HEK293 (cell line): ENCODE data around the gene CCDC40.

Experiments
- CTCF ChIA-PET: fragments of 350-600 bp; formaldehyde crosslinking; extraction: SDS; loops from one replicate; lab custom pipeline; 2021; ENCODE audit warnings: antibody characterized with exemption; lab: Yijun Ruan, JAX
- POLR2A ChIA-PET: fragments of 300-600 bp; formaldehyde crosslinking; extraction: SDS; loops from one replicate; lab custom pipeline; 2020; ENCODE audit warnings: antibody characterized with exemption, inconsistent platforms; lab: Yijun Ruan, JAX
- H3K27ac ChIP-seq: fragments of 200-500 bp; sonication (Bioruptor generic); 2 replicates; pipeline ENCODE4 v1.5.1; 2014; ENCODE audit warnings: low read depth, low read length, control low read depth, inconsistent platforms; ENCODE audit errors: extremely low read depth
- H3K36me3 ChIP-seq, 2 experiments: fragments of 200-500 bp in 1 of 2; sonication (Bioruptor generic) in 1 of 2; 1 replicate in 1 of 2; 2 replicates in 1 of 2; pipeline ENCODE4 v1.5.1; 2014 to 2017; ENCODE audit warnings: inconsistent platforms in 2 of 2, low read length in 2 of 2; ENCODE audit not compliant: control insufficient read depth in 2 of 2, insufficient read depth in 1 of 2
- H3K4me1 ChIP-seq: fragments of 200-500 bp; sonication (Bioruptor generic); 2 replicates; pipeline ENCODE4 v1.5.1; 2014; ENCODE audit warnings: mild to moderate bottlenecking, low read length, inconsistent platforms; ENCODE audit not compliant: control insufficient read depth, insufficient read depth
- H3K4me3 ChIP-seq: 2 replicates; pipeline ENCODE4 v1.5.1; 2011; ENCODE audit warnings: low read depth, mild to moderate bottlenecking, control low read depth, low read length, moderate library complexity
- H3K9me3 ChIP-seq: fragments of 200-500 bp; sonication (Bioruptor generic); 2 replicates; pipeline ENCODE4 v1.5.1; 2014; ENCODE audit warnings: low read depth, low read length, inconsistent platforms; ENCODE audit not compliant: control insufficient read depth, insufficient read depth
- ATF2 ChIP-seq: fragments of 450-650 bp; formaldehyde crosslinking; IDR thresholded peaks from 2 replicates; pipeline ENCODE4 v1.5.1; 2016; ENCODE audit warnings: missing biosample characterization, missing genetic modification characterization, low read depth
- GLIS1 ChIP-seq: fragments of 450-650 bp; formaldehyde crosslinking; IDR thresholded peaks from 2 replicates; pipeline ENCODE4 v1.5.1; 2016; ENCODE audit warnings: missing biosample characterization, missing genetic modification characterization
- KLF1 ChIP-seq: fragments of 450-650 bp; formaldehyde crosslinking; IDR thresholded peaks from 2 replicates; pipeline ENCODE4 v1.5.1; 2016; ENCODE audit warnings: missing biosample characterization, missing genetic modification characterization
- MEIS1 ChIP-seq: sonication (generic); formaldehyde crosslinking; IDR thresholded peaks from 2 replicates; pipeline ENCODE4 v1.8.1; 2022; ENCODE audit warnings: missing genetic modification reagents, mild to moderate bottlenecking, borderline replicate concordance
- PBX3 ChIP-seq: sonication (generic); formaldehyde crosslinking; IDR thresholded peaks from 2 replicates; pipeline ENCODE4 v1.8.1; 2022; ENCODE audit warnings: mild to moderate bottlenecking, moderate library complexity, missing genetic modification reagents
- PRDM1 ChIP-seq: fragments of 450-650 bp; formaldehyde crosslinking; IDR thresholded peaks from 2 replicates; pipeline ENCODE4; 2016; ENCODE audit warnings: missing biosample characterization, missing genetic modification characterization
- ZBTB1 ChIP-seq: fragments of 450-650 bp; formaldehyde crosslinking; IDR thresholded peaks from 2 replicates; pipeline ENCODE4 v1.5.1; 2016; ENCODE audit warnings: missing biosample characterization, missing genetic modification characterization
- ZFP3 ChIP-seq: fragments of 450-650 bp; formaldehyde crosslinking; IDR thresholded peaks from 2 replicates; pipeline ENCODE4 v1.5.1; 2016; ENCODE audit warnings: low read depth, missing biosample characterization, missing genetic modification characterization
- ZNF10 ChIP-seq: fragments of 450-650 bp; formaldehyde crosslinking; IDR thresholded peaks from 2 replicates; pipeline ENCODE4 v1.5.1; 2017; ENCODE audit warnings: missing biosample characterization, missing genetic modification characterization
- ZNF114 ChIP-seq: fragments of 450-650 bp; formaldehyde crosslinking; IDR thresholded peaks from 2 replicates; pipeline ENCODE4 v1.5.0; 2017; ENCODE audit warnings: missing biosample characterization, missing genetic modification characterization
- ZNF133 ChIP-seq: fragments of 450-650 bp; formaldehyde crosslinking; IDR thresholded peaks from 2 replicates; pipeline ENCODE4 v1.5.1; 2016; ENCODE audit warnings: missing biosample characterization, missing genetic modification characterization
- ZNF157 ChIP-seq: fragments of 450-650 bp; formaldehyde crosslinking; IDR thresholded peaks from 2 replicates; pipeline ENCODE4 v1.5.1; 2016; ENCODE audit warnings: missing biosample characterization, missing genetic modification characterization
- ZNF274 ChIP-seq, 2 experiments: fragments of 200-500 bp in 1 of 2; fragments of 450-650 bp in 1 of 2; sonication (Bioruptor generic) in 1 of 2; formaldehyde crosslinking in 1 of 2; IDR thresholded peaks; 2 replicates each; pipeline versions ENCODE4 v1.5.1 to v1.6.1; 2014 to 2016; ENCODE audit warnings: borderline replicate concordance in 1 of 2, inconsistent platforms in 1 of 2, low read length in 1 of 2, missing biosample characterization in 1 of 2, missing genetic modification characterization in 1 of 2
- ZNF529 ChIP-seq: fragments of 450-650 bp; formaldehyde crosslinking; IDR thresholded peaks from 2 replicates; pipeline ENCODE4 v1.5.1; 2017; ENCODE audit warnings: missing genetic modification characterization, missing biosample characterization; ENCODE audit not compliant: insufficient replicate concordance
- ZNF843 ChIP-seq: fragments of 450-650 bp; formaldehyde crosslinking; IDR thresholded peaks from 2 replicates; pipeline ENCODE4 v1.5.1; 2016; ENCODE audit warnings: missing biosample characterization, missing genetic modification characterization

The CCDC40 gene

DNA sequence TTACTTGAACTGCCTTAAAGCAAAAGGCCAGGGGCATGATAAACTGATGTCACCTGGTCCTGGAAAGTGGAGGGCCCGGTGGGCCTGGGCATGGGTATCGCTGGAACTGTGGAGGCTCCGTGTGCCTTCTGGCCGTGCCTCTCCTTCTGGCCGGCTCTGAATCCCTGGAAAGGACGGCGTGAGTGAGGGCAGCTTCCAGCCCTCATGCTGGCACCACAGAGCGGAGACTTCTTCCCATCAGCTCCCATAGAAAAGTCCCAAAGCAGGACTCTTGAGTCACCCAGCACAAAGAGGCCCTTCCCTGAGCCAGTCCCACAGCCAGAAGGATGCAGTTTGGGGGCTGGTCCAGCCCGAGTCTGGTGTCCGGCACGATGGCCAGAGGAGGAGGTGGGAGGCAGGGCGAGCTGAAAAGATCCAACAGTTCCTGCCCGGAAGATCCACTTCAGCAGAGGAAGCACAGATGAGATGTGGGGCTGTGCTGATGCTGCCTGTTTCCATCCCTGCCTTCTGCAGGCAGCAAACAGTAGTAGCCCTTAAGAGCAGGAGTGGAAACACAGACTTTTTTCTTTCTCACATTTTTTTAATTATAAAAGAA lies 72.7 kb downstream of the CCDC40 start (continued):
- TF ChIP-seq MEIS1 = no peak
- TF ChIP-seq ZNF114 (tag by site-specific recombination) = no peak
- TF ChIP-seq PRDM1 (tag by site-specific recombination) = no peak
- TF ChIP-seq ZNF133 (tag by site-specific recombination) = no peak
- no peak for TF ChIP-seq ZFP3 (tag by site-specific recombination)
- TF ChIP-seq, all 188 proteins: peak for 0

DNA sequence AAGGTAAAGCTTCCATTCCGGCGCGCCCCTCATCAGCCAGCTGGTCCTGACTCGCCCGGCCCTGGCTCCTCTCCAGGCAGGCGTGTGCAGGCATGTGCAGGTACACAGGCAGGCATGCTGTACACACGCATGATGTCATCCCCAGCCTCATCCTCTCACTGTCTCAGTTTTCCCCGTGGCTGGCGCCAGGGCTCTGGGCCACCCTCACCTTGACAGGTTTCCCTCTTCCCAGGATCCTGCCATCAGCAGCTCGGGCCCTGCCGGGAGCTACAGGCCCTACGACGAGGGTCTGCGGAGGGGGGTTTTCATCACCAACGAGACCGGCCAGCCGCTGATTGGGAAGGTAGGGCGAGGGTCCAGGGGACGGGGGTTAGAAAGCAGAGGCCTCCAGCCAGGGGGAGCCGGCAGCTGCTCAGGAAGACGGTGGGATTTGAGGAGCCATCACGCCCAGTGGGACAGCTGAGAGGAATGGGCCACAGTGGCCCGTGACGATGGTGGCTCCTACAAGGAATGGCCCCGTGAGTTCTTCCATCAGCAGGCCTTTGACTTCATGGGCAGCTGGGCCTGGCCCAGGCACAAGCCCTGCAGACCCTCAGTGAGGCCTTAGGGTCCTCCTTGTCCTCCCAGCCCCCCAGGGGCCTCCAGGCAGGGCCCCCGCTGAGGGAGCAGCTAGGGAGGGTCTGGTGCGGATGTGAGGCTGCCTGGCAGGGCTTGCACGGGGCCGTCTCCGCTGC lies 73.4 kb downstream of the CCDC40 start:
- POLR2A ChIA-PET = interaction anchor here (1.5 to 1.7 kb wide), 2 partner anchors 9 kb away, joined by 3 to 5 read pairs; partner anchors contain the start of gene GAA
- Histone ChIP-seq H3K4me1 (no peaks in the 10 kb centered on the region), H3K9me3 (no peaks in the 10 kb centered on the region), H3K4me3 (no peak overlapping the region), H3K27ac (no peak overlapping the region), H3K36me3 (peaks cover 0 to 26% of the 10 kb centered on the region in 2 experiments; a peak in 2 of 3 replicates)
- CTCF ChIA-PET = interaction anchor here (1.1 to 2.7 kb wide), 2 partner anchors 9 kb away, joined by 6 to 12 read pairs; partner anchors contain the start of gene GAA
- TF ChIP-seq PBX3 (CRISPR knock-in tag) = no peak
- TF ChIP-seq KLF1 (tag by site-specific recombination) = no peak
- TF ChIP-seq ZNF157 (tag by site-specific recombination) = peak; percentile 57; the same call in 1 of the 2 replicates
- TF ChIP-seq GLIS1 (tag by site-specific recombination) = no peak
- TF ChIP-seq ATF2 = peak; percentile 18; the same call in 1 of the 2 replicates
- TF ChIP-seq ZNF843 (tag by site-specific recombination) = no peak
- TF ChIP-seq ZNF10 (tag by site-specific recombination) = 0 out of 2 replicates have a peak, but pooled peaks have one; percentile 44
- TF ChIP-seq ZNF274 (IDR thresholded peaks at IDR 0.05; ENCODE audit: low read length) = no peak
- no peak for TF ChIP-seq ZNF274 (tag by site-specific recombination; IDR thresholded peaks at IDR 0.05; ENCODE audit: borderline replicate concordance)

- POLR2A ChIA-PET = interaction anchor here (1.7 kb wide), 1 partner anchor 9 kb away, joined by 5 read pairs; the partner anchor contains the start of gene GAA
- TF ChIP-seq ZNF529 (tag by site-specific recombination) (no peak), ZBTB1 (tag by site-specific recombination) (no peak)
- Histone ChIP-seq H3K36me3 (peaks cover 0 to 26% of the 10 kb centered on the region in 2 experiments; a peak in 2 of 3 replicates), H3K9me3 (no peaks in the 10 kb centered on the region), H3K27ac (no peak overlapping the region), H3K4me3 (no peak overlapping the region), H3K4me1 (no peaks in the 10 kb centered on the region)
- CTCF ChIA-PET = interaction anchor here (1.1 to 2.7 kb wide), 2 partner anchors 8 to 9 kb away, joined by 6 to 12 read pairs; partner anchors contain the start of gene GAA
Observed at GRCh38 chr17:80110447-80110812, 74.0 kb downstream of the CCDC40 start.
